Measurements from ENCODE around the gene DCX.

- TF ChIP-seq POLR2A (IDR thresholded peaks at IDR 0.05; ENCODE audit: low read depth, low read length): no peak
- no peak for TF ChIP-seq BHLHE40 (IDR thresholded peaks at IDR 0.05; ENCODE audit: low read depth, low read length)
- TF ChIP-seq SMC3 (IDR thresholded peaks at IDR 0.05; ENCODE audit: low read depth, low read length): no peak
- no peak for TF ChIP-seq RAD21 (IDR thresholded peaks at IDR 0.05; ENCODE audit: low read length)
- TF ChIP-seq CTCF (conservative IDR thresholded peaks at IDR 0.05; ENCODE audit: low read depth, low read length): no peak
- no peak for TF ChIP-seq USF2 (IDR thresholded peaks at IDR 0.05; ENCODE audit: low read depth, low read length)
- TF ChIP-seq ELK1 (IDR thresholded peaks at IDR 0.05; ENCODE audit: borderline replicate concordance, low read depth, low read length): no peak
- no peak for TF ChIP-seq MAFK (IDR thresholded peaks at IDR 0.05; ENCODE audit: low read depth, low read length)
- no peak for TF ChIP-seq CEBPB (IDR thresholded peaks at IDR 0.05; ENCODE audit: low read depth, low read length)
- TF ChIP-seq RFX5 (IDR thresholded peaks at IDR 0.05; ENCODE audit: low read depth, low read length): no peak
- TF ChIP-seq MXI1 (IDR thresholded peaks at IDR 0.05; ENCODE audit: borderline replicate concordance, low read depth, low read length): no peak
- TF ChIP-seq RCOR1 (IDR thresholded peaks at IDR 0.05; ENCODE audit: insufficient replicate concordance, low read length): no peak
- no peak for TF ChIP-seq CHD1 (IDR thresholded peaks at IDR 0.05; ENCODE audit: low read depth, low read length)
Measured at GRCh38 chrX:111382277-111382676, 29.7 kb downstream of the DCX start.

Measured in IMR-90 (cell line).